Transverse colon (tissue), 4 donors: ENCODE results near the gene RALGPS1.

Source experiments
- EP300 ChIP-seq: sonication (generic); formaldehyde crosslinking; IDR thresholded peaks from one replicate; pipeline ENCODE4 v1.6.1; 2017; ENCODE audit warnings: antibody characterized with exemption, low read depth
- POLR2AphosphoS5 ChIP-seq, 3 donors: sonication (generic); formaldehyde crosslinking; IDR thresholded peaks; one replicate each; pipeline ENCODE4 v1.6.1; 2016; ENCODE audit warnings: antibody characterized with exemption in 3 of 3
- TF ChIP-seq, protein P1 (sequence below), 5 experiments: fragments of 200-600 bp in 3 of 5; fragments of 450-650 bp in 2 of 5; sonication (generic) in 3 of 5; IDR thresholded peaks; 1 replicate in 2 of 5; 2 replicates in 3 of 5; pipeline ENCODE4 v1.5.1; 2016 to 2017; ENCODE audit warnings: antibody characterized with exemption in 5 of 5, inconsistent platforms in 3 of 5, mild to moderate bottlenecking in 2 of 5, moderate library complexity in 1 of 5

DNA sequence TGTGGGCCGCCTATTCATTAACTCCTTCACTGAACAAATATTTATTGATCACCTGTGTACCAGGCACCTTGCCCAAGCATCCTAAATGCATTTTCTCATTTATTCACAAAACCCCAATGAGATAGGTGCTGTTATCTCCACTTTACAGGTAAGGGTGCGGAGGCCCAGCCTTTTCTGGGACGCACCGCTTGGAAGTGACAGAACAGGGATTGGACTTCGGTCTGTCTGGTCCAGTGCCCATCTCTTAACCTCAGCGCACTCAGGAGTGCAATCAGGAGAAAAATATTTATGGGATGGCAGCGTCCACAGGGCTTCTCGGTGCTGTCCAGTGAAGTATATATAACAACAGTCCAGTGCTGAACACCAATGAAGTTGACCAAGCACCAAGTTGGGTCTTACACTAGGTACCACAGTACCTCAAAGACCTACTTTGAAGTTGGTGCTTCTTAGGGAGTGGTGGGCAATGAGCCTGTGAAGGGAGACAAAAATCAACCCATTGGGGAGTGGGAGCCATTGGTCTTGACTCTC is 331.1 kb downstream of the RALGPS1 start:
- TF ChIP-seq, protein P1, sequence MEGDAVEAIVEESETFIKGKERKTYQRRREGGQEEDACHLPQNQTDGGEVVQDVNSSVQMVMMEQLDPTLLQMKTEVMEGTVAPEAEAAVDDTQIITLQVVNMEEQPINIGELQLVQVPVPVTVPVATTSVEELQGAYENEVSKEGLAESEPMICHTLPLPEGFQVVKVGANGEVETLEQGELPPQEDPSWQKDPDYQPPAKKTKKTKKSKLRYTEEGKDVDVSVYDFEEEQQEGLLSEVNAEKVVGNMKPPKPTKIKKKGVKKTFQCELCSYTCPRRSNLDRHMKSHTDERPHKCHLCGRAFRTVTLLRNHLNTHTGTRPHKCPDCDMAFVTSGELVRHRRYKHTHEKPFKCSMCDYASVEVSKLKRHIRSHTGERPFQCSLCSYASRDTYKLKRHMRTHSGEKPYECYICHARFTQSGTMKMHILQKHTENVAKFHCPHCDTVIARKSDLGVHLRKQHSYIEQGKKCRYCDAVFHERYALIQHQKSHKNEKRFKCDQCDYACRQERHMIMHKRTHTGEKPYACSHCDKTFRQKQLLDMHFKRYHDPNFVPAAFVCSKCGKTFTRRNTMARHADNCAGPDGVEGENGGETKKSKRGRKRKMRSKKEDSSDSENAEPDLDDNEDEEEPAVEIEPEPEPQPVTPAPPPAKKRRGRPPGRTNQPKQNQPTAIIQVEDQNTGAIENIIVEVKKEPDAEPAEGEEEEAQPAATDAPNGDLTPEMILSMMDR (IDR thresholded peaks at IDR 0.05): no peak
- TF ChIP-seq EP300 (no peak), POLR2AphosphoS5 (IDR thresholded peaks at IDR 0.05) (no peak)
